ENCODE data around the gene RPL36. TPM values are rescaled to one million over a fixed set of nuclear protein-coding genes. Genes with fewer than 3 reads are reported as not detected.

Gene RPL36
- total and polyA plus RNA-seq, 9 of the 15 experiments (the other 6 are each of a cell fraction or from before 2014, with no cell fraction given), result 350 to 3,412 (median 1,507) TPM

- WGBS (ENCODE audit: insufficient coverage, low coverage, missing lambda C conversion rate), result 2% methylated on average over 53 of the region's 58 CpGs
- TF ChIP-seq BMI1 (IDR thresholded peaks at IDR 0.05; ENCODE audit: low read length) (no peak), PYGO2 (tag; IDR thresholded peaks at IDR 0.05) (no peak), NFYB (IDR thresholded peaks at IDR 0.05; ENCODE audit: extremely low read depth, insufficient read length) (no peak), MAZ (CRISPR knock-in tag; conservative IDR thresholded peaks at IDR 0.05 in 1 of 2, IDR thresholded peaks at IDR 0.05 in 1 of 2) (no peak), TBL1XR1 (IDR thresholded peaks at IDR 0.05; ENCODE audit: low read length in 2 of 2) (no peak), DNMT1 (IDR thresholded peaks at IDR 0.05) (no peak), FOXM1 (IDR thresholded peaks at IDR 0.05; ENCODE audit: low read depth) (no peak), FOXM1 (CRISPR knock-in tag; IDR thresholded peaks at IDR 0.05; ENCODE audit: low read depth) (peak; percentile 21; the same call in 1 of the 2 replicates), U2AF1 (optimal IDR thresholded peaks at IDR 0.05; ENCODE audit: low read depth, low read length) (no peak), KDM1A (IDR thresholded peaks at IDR 0.05) (no peak), MCM3 (IDR thresholded peaks at IDR 0.05) (no peak), ZNF449 (CRISPR knock-in tag; IDR thresholded peaks at IDR 0.05) (no peak), SRF (CRISPR knock-in tag; IDR thresholded peaks at IDR 0.05) (no peak)
- TF ChIP-seq, protein P1, sequence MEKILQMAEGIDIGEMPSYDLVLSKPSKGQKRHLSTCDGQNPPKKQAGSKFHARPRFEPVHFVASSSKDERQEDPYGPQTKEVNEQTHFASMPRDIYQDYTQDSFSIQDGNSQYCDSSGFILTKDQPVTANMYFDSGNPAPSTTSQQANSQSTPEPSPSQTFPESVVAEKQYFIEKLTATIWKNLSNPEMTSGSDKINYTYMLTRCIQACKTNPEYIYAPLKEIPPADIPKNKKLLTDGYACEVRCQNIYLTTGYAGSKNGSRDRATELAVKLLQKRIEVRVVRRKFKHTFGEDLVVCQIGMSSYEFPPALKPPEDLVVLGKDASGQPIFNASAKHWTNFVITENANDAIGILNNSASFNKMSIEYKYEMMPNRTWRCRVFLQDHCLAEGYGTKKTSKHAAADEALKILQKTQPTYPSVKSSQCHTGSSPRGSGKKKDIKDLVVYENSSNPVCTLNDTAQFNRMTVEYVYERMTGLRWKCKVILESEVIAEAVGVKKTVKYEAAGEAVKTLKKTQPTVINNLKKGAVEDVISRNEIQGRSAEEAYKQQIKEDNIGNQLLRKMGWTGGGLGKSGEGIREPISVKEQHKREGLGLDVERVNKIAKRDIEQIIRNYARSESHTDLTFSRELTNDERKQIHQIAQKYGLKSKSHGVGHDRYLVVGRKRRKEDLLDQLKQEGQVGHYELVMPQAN (IDR thresholded peaks at IDR 0.05; ENCODE audit: borderline replicate concordance), result no peak
- TF ChIP-seq, protein P2, sequence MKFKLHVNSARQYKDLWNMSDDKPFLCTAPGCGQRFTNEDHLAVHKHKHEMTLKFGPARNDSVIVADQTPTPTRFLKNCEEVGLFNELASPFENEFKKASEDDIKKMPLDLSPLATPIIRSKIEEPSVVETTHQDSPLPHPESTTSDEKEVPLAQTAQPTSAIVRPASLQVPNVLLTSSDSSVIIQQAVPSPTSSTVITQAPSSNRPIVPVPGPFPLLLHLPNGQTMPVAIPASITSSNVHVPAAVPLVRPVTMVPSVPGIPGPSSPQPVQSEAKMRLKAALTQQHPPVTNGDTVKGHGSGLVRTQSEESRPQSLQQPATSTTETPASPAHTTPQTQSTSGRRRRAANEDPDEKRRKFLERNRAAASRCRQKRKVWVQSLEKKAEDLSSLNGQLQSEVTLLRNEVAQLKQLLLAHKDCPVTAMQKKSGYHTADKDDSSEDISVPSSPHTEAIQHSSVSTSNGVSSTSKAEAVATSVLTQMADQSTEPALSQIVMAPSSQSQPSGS (CRISPR knock-in tag; IDR thresholded peaks at IDR 0.05), result no peak
These were observed 29.3 kb downstream of the RPL36 start for GRCh38 chr19:5719274-5719960.

More at GRCh38 chr19:5719274-5719960, 29.3 kb downstream of the RPL36 start:
- Histone ChIP-seq H3K9ac (ENCODE audit: insufficient read depth in 1 of 2, low read depth in 2 of 2, low read length in 2 of 2) (peak overlapping the region; percentile 98 to 99), H3K9me1 (ENCODE audit: control insufficient read depth, insufficient read depth, low read length) (no peaks in the 10 kb centered on the region), H2AFZ (ENCODE audit: low read depth, low read length) (peak overlapping the region; percentile 99; the same call in 1 of the 2 replicates), H3K27ac (ENCODE audit: extremely low read depth, low read depth, low read length) (peak overlapping the region; percentile 99), H4K20me1 (replicated peaks; ENCODE audit: control insufficient read depth, insufficient read depth, low read length) (0 out of 2 replicates have a peak, but pooled peaks cover 9% of the 10 kb centered on the region), H3K79me2 (ENCODE audit: control insufficient read depth, insufficient read depth, low read length) (peaks cover 52% of the 10 kb centered on the region), H3K27me3 (ENCODE audit: control insufficient read depth in 2 of 2, insufficient read depth in 2 of 2, low read length in 2 of 2) (no peaks in the 10 kb centered on the region), H3K4me2 (ENCODE audit: insufficient read depth, low read length) (peak overlapping the region; percentile 98), H3K4me1 (replicated peaks in 1 of 2; ENCODE audit: control insufficient read depth in 2 of 2, insufficient read depth in 2 of 2, low read length in 2 of 2) (peaks cover 13 to 28% of the 10 kb centered on the region in 2 experiments; a peak in 4 of 5 replicates), H3K9me3 (replicated peaks; ENCODE audit: control insufficient read depth, insufficient read depth, low read depth, low read length) (no peaks in the 10 kb centered on the region), H3K36me3 (ENCODE audit: control insufficient read depth, insufficient read depth, low read length) (peaks cover 35% of the 10 kb centered on the region), H3K4me3 (peak overlapping the region; percentile 98)
- ChIA-PET POLR2A (interaction anchor here (0.6 to 3.3 kb wide), 25 partner anchors 10 to 1877 kb away, joined by 3 to 31 read pairs (median 5); partner anchors contain the start of genes DUS3L, NDUFA11, NRTN and RPL36), CTCF (ENCODE audit: low intra/inter-chr PET ratio) (interaction anchor here (0.8 to 1.0 kb wide), 2 partner anchors 29 to 329 kb away, joined by 4 read pairs; partner anchors contain the start of gene RPL36)
- TSS peak; percentile 72 for BruUV-seq (replicated peaks)
- ATAC-seq (peak; percentile 9), FAIRE-seq (no peak), DNase-seq (ENCODE audit: extremely low read depth in 1 of 4, low spot score in 3 of 4) (peak in 3 of 4 experiments; percentile 8 to 52 (median 13))
- in situ Hi-C loops (cut with MboI), result no loop called here
- intact Hi-C loops (cut with micrococcal nuclease), result loop anchor here (2.0 kb wide), 1 partner anchor 71 kb away; the partner anchor contains the start of gene DUS3L

Measured in K562 (cell line).